ENCODE data around the gene F13A1.

Gene F13A1

DNA sequence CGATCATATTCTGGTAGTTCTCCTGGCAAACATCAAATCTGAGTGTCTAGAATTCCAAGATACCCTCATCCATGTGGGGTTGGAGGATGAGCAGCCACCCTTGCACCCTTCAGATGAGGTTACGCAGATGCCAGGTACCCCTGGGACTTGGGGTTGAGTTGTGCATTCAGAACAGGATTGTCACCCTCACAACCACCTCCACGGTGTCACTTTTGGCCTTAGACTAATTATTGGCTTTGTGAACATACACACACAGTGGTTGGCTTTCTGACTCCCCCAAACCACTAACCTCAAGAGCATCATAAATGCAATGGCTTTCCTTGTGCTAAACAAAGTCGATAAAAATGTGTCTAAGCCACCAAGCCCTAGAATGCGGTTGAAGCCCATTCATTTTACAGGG, 2.9 kb upstream of the F13A1 start:
- TF ChIP-seq ZNF565 (CRISPR knock-in tag; conservative IDR thresholded peaks at IDR 0.05; ENCODE audit: low read depth) (no peak), RARB (CRISPR knock-in tag; IDR thresholded peaks at IDR 0.05) (no peak), ARNTL (CRISPR knock-in tag; IDR thresholded peaks at IDR 0.05; ENCODE audit: borderline replicate concordance, low read depth) (no peak), ISL1 (CRISPR knock-in tag; IDR thresholded peaks at IDR 0.05) (no peak), PPARA (CRISPR knock-in tag; IDR thresholded peaks at IDR 0.05; ENCODE audit: borderline replicate concordance) (no peak), TSHZ2 (CRISPR knock-in tag; IDR thresholded peaks at IDR 0.05) (no peak), ZNF70 (CRISPR knock-in tag; IDR thresholded peaks at IDR 0.05) (no peak), GLIS3 (CRISPR knock-in tag; IDR thresholded peaks at IDR 0.05) (no peak), BACH2 (CRISPR knock-in tag; IDR thresholded peaks at IDR 0.05; ENCODE audit: borderline replicate concordance) (no peak), CREB5 (CRISPR knock-in tag; IDR thresholded peaks at IDR 0.05; ENCODE audit: low read depth) (no peak), POU6F1 (CRISPR knock-in tag; IDR thresholded peaks at IDR 0.05; ENCODE audit: borderline replicate concordance, low read depth) (no peak), SNAI2 (CRISPR knock-in tag; IDR thresholded peaks at IDR 0.05) (no peak), TCF4 (CRISPR knock-in tag; IDR thresholded peaks at IDR 0.05; ENCODE audit: borderline replicate concordance) (no peak), ZFP30 (CRISPR knock-in tag; IDR thresholded peaks at IDR 0.05) (no peak)
- TF ChIP-seq, protein P1, sequence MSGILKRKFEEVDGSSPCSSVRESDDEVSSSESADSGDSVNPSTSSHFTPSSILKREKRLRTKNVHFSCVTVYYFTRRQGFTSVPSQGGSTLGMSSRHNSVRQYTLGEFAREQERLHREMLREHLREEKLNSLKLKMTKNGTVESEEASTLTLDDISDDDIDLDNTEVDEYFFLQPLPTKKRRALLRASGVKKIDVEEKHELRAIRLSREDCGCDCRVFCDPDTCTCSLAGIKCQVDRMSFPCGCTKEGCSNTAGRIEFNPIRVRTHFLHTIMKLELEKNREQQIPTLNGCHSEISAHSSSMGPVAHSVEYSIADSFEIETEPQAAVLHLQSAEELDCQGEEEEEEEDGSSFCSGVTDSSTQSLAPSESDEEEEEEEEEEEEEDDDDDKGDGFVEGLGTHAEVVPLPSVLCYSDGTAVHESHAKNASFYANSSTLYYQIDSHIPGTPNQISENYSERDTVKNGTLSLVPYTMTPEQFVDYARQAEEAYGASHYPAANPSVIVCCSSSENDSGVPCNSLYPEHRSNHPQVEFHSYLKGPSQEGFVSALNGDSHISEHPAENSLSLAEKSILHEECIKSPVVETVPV (CRISPR knock-in tag; IDR thresholded peaks at IDR 0.05), result no peak

GRCh38 chr6:6320901-6321300, 439 bp upstream of the F13A1 start:
- no peak for ATAC-seq
- no peak for TF ChIP-seq ZNF565 (CRISPR knock-in tag; conservative IDR thresholded peaks at IDR 0.05; ENCODE audit: low read depth)
- no peak for TF ChIP-seq ESRRG (CRISPR knock-in tag; IDR thresholded peaks at IDR 0.05)
- TF ChIP-seq CSDC2 (CRISPR knock-in tag; IDR thresholded peaks at IDR 0.05), result no peak
- TF ChIP-seq TCF4 (CRISPR knock-in tag; IDR thresholded peaks at IDR 0.05; ENCODE audit: borderline replicate concordance), result no peak
- no peak for TF ChIP-seq ZC3H10 (CRISPR knock-in tag; IDR thresholded peaks at IDR 0.05)
- no peak for TF ChIP-seq ARNTL (CRISPR knock-in tag; IDR thresholded peaks at IDR 0.05; ENCODE audit: borderline replicate concordance, low read depth)
- TF ChIP-seq, protein P1 (CRISPR knock-in tag; IDR thresholded peaks at IDR 0.05), result no peak
- TF ChIP-seq PATZ1 (CRISPR knock-in tag; IDR thresholded peaks at IDR 0.05; ENCODE audit: borderline replicate concordance), result no peak
- no peak for TF ChIP-seq CREB5 (CRISPR knock-in tag; IDR thresholded peaks at IDR 0.05; ENCODE audit: low read depth)
- no peak for TF ChIP-seq ZNF8 (CRISPR knock-in tag; IDR thresholded peaks at IDR 0.05)
- TF ChIP-seq GLIS3 (CRISPR knock-in tag; IDR thresholded peaks at IDR 0.05), result no peak
- no peak for TF ChIP-seq ISL1 (CRISPR knock-in tag; IDR thresholded peaks at IDR 0.05)
- TF ChIP-seq TSHZ2 (CRISPR knock-in tag; IDR thresholded peaks at IDR 0.05), result no peak

More for the DNA sequence above, 2.9 kb upstream of the F13A1 start:
- ATAC-seq, result no peak

Data from SK-N-SH treated with all-trans-retinoic acid at 6 μM for 48 hours (cell line).